ENCODE results near the gene SMTN. TPM values are rescaled to one million over a fixed set of nuclear protein-coding genes. Genes with fewer than 3 reads are reported as not detected.
A peak's percentile ranks its signal among the peaks of the same experiment; 100 is the strongest.

The SMTN gene
- total and polyA plus RNA-seq, 9 of the 15 experiments (the other 6 are each of a cell fraction or from before 2014, with no cell fraction given): 2.5 to 41.1 (median 16.1) TPM

DNA sequence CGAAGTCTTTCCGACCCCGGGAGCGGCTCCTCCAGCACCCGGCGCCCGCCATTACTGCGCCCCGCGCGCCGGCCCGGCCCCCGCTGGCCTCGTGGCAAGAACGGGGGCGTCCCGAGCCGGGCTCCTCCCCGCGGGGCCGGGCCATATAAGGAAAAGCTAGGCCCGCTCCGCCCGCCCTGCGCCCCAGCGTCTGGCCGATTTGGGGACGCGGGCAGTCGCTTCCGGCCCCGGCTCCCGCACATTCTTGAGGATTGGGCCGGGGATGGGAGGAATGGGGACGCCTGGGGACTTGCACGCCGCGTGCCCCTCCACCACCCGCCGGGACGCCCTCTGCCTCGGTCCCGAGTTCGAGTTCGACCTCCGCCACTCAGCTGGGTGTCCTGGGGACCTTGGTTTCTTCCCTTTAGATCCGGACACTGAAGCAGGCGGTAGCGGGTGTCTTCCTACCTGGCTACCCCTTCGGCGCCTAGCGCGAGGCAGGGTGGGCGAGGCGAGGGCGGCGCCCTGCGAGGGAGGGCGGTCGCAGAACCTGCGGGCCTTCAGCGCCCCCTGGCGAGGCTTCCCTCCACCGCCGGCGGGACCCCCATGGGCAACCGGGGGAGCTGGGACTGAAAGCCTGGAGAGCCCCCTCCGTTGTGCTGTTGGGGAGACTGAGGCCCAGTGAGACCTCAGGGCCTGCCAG, 3.8 kb downstream of the SMTN start (continued):
- no peak for TF ChIP-seq MED1 (CRISPR knock-in tag; IDR thresholded peaks at IDR 0.05; ENCODE audit: borderline replicate concordance)
- TF ChIP-seq, protein P1, sequence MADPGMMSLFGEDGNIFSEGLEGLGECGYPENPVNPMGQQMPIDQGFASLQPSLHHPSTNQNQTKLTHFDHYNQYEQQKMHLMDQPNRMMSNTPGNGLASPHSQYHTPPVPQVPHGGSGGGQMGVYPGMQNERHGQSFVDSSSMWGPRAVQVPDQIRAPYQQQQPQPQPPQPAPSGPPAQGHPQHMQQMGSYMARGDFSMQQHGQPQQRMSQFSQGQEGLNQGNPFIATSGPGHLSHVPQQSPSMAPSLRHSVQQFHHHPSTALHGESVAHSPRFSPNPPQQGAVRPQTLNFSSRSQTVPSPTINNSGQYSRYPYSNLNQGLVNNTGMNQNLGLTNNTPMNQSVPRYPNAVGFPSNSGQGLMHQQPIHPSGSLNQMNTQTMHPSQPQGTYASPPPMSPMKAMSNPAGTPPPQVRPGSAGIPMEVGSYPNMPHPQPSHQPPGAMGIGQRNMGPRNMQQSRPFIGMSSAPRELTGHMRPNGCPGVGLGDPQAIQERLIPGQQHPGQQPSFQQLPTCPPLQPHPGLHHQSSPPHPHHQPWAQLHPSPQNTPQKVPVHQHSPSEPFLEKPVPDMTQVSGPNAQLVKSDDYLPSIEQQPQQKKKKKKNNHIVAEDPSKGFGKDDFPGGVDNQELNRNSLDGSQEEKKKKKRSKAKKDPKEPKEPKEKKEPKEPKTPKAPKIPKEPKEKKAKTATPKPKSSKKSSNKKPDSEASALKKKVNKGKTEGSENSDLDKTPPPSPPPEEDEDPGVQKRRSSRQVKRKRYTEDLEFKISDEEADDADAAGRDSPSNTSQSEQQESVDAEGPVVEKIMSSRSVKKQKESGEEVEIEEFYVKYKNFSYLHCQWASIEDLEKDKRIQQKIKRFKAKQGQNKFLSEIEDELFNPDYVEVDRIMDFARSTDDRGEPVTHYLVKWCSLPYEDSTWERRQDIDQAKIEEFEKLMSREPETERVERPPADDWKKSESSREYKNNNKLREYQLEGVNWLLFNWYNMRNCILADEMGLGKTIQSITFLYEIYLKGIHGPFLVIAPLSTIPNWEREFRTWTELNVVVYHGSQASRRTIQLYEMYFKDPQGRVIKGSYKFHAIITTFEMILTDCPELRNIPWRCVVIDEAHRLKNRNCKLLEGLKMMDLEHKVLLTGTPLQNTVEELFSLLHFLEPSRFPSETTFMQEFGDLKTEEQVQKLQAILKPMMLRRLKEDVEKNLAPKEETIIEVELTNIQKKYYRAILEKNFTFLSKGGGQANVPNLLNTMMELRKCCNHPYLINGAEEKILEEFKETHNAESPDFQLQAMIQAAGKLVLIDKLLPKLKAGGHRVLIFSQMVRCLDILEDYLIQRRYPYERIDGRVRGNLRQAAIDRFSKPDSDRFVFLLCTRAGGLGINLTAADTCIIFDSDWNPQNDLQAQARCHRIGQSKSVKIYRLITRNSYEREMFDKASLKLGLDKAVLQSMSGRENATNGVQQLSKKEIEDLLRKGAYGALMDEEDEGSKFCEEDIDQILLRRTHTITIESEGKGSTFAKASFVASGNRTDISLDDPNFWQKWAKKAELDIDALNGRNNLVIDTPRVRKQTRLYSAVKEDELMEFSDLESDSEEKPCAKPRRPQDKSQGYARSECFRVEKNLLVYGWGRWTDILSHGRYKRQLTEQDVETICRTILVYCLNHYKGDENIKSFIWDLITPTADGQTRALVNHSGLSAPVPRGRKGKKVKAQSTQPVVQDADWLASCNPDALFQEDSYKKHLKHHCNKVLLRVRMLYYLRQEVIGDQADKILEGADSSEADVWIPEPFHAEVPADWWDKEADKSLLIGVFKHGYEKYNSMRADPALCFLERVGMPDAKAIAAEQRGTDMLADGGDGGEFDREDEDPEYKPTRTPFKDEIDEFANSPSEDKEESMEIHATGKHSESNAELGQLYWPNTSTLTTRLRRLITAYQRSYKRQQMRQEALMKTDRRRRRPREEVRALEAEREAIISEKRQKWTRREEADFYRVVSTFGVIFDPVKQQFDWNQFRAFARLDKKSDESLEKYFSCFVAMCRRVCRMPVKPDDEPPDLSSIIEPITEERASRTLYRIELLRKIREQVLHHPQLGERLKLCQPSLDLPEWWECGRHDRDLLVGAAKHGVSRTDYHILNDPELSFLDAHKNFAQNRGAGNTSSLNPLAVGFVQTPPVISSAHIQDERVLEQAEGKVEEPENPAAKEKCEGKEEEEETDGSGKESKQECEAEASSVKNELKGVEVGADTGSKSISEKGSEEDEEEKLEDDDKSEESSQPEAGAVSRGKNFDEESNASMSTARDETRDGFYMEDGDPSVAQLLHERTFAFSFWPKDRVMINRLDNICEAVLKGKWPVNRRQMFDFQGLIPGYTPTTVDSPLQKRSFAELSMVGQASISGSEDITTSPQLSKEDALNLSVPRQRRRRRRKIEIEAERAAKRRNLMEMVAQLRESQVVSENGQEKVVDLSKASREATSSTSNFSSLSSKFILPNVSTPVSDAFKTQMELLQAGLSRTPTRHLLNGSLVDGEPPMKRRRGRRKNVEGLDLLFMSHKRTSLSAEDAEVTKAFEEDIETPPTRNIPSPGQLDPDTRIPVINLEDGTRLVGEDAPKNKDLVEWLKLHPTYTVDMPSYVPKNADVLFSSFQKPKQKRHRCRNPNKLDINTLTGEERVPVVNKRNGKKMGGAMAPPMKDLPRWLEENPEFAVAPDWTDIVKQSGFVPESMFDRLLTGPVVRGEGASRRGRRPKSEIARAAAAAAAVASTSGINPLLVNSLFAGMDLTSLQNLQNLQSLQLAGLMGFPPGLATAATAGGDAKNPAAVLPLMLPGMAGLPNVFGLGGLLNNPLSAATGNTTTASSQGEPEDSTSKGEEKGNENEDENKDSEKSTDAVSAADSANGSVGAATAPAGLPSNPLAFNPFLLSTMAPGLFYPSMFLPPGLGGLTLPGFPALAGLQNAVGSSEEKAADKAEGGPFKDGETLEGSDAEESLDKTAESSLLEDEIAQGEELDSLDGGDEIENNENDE (IDR thresholded peaks at IDR 0.05; ENCODE audit: low read depth, low read length): no peak
- TF ChIP-seq ZNF436 (CRISPR knock-in tag; IDR thresholded peaks at IDR 0.05): no peak
- TF ChIP-seq, protein P2, sequence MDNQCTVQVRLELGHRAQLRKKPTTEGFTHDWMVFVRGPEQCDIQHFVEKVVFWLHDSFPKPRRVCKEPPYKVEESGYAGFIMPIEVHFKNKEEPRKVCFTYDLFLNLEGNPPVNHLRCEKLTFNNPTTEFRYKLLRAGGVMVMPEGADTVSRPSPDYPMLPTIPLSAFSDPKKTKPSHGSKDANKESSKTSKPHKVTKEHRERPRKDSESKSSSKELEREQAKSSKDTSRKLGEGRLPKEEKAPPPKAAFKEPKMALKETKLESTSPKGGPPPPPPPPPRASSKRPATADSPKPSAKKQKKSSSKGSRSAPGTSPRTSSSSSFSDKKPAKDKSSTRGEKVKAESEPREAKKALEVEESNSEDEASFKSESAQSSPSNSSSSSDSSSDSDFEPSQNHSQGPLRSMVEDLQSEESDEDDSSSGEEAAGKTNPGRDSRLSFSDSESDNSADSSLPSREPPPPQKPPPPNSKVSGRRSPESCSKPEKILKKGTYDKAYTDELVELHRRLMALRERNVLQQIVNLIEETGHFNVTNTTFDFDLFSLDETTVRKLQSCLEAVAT (IDR thresholded peaks at IDR 0.05): no peak
- 0 out of 2 replicates have a peak, but pooled peaks have one; percentile 34 for TF ChIP-seq ATF7 (IDR thresholded peaks at IDR 0.05)
- TF ChIP-seq, protein P3, sequence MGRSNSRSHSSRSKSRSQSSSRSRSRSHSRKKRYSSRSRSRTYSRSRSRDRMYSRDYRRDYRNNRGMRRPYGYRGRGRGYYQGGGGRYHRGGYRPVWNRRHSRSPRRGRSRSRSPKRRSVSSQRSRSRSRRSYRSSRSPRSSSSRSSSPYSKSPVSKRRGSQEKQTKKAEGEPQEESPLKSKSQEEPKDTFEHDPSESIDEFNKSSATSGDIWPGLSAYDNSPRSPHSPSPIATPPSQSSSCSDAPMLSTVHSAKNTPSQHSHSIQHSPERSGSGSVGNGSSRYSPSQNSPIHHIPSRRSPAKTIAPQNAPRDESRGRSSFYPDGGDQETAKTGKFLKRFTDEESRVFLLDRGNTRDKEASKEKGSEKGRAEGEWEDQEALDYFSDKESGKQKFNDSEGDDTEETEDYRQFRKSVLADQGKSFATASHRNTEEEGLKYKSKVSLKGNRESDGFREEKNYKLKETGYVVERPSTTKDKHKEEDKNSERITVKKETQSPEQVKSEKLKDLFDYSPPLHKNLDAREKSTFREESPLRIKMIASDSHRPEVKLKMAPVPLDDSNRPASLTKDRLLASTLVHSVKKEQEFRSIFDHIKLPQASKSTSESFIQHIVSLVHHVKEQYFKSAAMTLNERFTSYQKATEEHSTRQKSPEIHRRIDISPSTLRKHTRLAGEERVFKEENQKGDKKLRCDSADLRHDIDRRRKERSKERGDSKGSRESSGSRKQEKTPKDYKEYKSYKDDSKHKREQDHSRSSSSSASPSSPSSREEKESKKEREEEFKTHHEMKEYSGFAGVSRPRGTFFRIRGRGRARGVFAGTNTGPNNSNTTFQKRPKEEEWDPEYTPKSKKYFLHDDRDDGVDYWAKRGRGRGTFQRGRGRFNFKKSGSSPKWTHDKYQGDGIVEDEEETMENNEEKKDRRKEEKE (IDR thresholded peaks at IDR 0.05; ENCODE audit: borderline replicate concordance in 1 of 2, control insufficient read depth in 1 of 2, low read depth in 2 of 2, low read length in 1 of 2): no peak
- no peak for TF ChIP-seq CBFA2T3 (IDR thresholded peaks at IDR 0.05)

Measured in K562 (cell line).